GM19099 (cell line): Measurements from ENCODE around the gene P2RY10.

Experiments used
- POLR2A ChIP-seq: IDR thresholded peaks from 3 replicates; pipeline ENCODE4 v1.6.1; 2011; ENCODE audit warnings: low read depth; ENCODE audit not compliant: insufficient read length; ENCODE audit errors: extremely low read depth

P2RY10 gene, protein sequence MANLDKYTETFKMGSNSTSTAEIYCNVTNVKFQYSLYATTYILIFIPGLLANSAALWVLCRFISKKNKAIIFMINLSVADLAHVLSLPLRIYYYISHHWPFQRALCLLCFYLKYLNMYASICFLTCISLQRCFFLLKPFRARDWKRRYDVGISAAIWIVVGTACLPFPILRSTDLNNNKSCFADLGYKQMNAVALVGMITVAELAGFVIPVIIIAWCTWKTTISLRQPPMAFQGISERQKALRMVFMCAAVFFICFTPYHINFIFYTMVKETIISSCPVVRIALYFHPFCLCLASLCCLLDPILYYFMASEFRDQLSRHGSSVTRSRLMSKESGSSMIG

DNA sequence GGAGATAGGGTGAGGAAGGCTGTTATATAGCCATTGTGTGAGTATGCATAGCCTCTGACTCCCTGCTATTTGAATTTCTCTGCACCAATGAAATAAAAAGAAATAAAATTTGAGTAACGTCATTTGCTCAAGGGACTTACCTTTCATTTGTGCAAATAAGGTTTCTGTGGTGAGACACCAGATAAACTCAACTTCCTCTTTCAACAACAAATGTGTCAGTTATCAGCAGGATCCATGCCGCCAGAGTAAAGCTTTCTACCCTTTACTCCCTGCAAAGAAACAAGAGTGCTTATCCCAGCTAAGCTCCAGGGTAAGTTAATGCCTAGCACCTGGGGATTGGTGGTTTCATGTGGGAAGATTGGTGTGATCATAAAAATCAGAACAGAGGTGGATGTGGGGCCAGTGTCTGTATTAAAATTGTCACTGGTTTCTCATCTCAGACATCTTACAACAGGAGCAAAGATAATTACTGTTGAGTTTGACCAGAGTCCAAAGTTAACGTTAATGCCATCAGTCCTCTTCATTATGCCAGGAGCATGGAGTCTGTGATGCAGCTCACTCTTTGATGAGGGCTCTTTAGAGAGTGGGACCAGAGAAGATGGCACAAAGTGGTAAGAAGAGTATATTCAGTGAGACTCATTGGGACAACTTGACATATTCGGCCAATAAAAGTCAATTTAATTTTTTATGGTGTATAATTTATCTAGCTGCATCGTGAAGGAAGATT, at the start of gene P2RY10:
Gene P2RY10 (plus strand): TSS at position 206 of the 727 bp plus-strand sequence. CDS start 15,130 bp downstream, outside the sequence.
- TF ChIP-seq POLR2A: peak; percentile 73

DNA sequence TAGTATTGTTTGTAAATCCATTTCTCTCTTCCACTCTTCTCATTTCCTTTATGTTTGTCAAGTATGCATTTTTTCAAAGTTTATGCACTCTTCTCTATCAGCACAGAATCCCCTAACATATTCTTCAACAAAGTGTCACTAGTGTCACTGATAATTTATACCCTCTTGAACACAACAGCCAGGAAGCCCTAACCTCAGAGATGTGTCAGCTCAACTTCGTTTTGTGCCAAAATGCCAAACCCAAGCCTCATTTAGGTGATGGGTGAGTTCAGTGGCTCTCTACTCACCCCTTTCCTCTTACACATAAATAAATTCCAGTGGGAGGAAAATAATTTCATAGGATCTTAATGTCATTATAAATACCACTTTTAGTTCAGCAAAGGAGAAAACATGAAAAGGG, 22.4 kb upstream of the P2RY10 start:
- TF ChIP-seq POLR2A: no peak

DNA sequence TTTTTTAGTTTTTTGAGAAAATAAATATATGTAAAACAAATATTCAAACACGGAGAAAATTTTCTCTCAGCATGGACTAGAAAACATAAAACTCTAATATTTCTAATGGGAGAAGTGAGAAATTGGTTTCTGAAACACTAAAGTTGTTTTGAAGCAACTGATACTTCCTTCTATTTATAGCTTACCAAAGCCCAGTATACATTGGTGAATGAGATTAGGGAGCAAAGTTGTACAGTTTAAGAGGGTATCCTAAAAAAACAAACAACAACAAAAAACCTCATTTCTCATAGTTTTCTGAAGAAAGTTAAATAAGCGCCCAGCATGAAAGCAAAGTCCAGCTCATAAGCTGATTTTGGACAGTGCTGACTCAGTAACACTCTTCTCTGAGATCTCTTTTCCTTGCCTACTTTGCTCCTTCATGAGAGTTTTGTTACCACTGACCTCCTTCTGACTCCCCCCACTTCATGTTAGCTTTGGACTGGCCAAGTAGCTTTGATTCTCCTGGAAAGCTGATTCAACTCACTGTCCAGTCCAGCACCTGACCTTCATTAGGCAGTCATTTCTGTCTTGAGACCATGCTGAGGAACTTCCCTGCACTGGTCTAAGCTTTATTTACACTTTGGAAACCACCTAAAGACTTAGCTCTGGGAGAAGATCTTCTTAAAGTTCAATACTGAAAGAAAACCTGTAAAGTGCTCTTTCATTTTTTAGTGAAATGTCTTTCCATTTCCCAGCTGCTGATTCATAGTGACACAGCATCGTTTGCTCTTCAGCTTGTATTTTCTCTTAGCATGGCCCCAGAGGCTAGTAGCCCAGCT, 21.8 kb upstream of the P2RY10 start:
- TF ChIP-seq POLR2A: peak; percentile 47

DNA sequence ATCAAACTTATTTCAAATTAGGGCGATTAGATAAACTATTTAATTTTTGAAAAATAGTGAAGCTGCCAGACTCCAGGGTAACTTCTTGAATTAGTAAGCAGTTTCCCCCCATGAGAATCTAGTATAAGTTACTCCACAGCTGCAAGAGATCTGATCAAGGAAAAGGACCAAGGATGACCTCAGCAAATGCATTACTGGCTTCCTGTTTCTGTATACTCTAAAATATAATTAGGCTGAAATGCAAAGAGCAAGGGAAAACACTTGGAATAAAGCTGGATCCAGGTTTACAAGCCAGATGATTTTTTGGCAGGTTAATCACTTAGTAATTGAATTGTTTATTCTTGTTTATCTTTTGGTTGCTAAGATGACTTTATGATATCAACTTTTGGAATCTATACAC, 13.4 kb upstream of the P2RY10 start:
- no peak for TF ChIP-seq POLR2A

DNA sequence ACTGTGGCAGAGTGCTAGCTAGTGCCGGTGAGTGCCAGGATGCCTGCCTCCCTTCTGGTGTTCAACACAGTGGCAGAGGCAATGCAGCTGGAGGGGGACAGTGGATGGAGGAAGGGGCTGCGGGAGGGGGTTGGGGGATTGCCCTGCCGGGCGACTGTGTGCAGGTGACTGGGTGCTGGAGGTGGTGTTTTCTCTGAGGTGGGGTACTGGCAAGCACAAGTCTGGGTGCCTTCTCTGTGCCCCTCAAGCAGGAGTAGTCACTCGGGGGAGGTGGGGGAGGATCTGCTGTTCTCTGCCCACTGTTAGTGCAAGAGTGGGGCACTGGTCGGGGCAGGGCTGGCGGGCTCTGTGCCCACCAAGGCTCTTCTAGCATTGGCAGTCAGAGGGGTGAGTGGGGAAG, 10.3 kb upstream of the P2RY10 start:
- no peak for TF ChIP-seq POLR2A

DNA sequence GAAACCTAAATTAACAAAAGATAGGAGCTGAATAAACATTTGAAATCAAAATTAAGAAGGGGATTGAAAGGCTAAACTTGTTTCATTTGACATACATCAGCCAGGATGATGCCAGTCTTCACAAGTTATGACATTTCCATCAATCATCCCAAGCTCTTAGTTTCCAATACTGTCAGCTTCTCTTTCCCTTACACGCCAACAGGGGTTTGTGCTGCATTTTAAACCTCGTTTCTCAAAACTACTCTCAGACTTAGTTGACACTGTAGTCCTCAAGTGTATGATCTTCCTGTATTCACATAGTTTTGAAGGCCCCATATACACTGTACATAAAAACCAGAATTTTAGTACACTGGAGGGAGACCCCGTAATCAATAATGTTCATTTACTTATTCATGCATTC, 840 bp upstream of the P2RY10 start:
- TF ChIP-seq POLR2A: no peak

DNA sequence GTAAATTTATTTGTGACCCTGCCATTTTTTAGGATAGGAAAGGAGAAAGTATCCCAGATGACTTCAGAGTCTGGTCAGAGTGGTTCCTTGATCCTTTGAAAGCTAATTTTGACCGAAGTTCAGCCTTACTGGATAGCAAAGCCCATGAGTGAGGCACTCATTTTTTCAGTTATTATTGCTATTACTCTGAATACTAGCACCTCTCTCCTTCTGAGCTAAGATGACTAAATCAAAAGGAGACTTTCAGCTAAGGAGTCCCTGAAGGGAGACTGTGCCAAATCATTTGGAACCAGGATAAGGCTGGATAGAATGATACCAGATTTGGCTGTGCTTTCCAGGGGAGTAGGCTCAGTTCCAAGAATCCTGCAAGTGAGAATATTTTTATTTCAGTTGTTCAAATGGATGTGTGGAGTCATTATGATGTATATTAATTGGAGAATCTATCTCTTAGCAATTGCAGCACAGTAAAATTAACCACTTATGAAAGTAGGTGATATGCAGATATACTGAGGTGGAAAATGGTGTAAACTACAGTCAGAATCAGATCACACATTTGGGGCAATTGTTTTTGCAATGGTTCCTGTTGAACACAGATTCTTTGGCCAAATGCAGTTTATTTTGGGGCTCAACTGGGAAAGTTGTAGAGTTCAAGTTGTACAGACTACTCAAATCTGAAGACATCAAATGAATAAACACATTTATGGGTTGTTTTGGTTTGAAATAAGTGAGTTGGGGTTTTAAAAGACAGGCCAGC, 1.2 kb downstream of the P2RY10 start:
- TF ChIP-seq POLR2A: no peak

- no peak for TF ChIP-seq POLR2A
Measured at GRCh38 chrX:78950009-78950835, 5.0 kb downstream of the P2RY10 start.

- no peak for TF ChIP-seq POLR2A
Measured at GRCh38 chrX:78957049-78957767, 12.0 kb downstream of the P2RY10 start.

- TF ChIP-seq POLR2A: no peak
Measured at GRCh38 chrX:78957768-78958130, 12.6 kb downstream of the P2RY10 start.

- TF ChIP-seq POLR2A: no peak
Measured at GRCh38 chrX:78958419-78959116, 13.4 kb downstream of the P2RY10 start.

GRCh38 chrX:78960888-78961287, 15.7 kb downstream of the P2RY10 start:
- TF ChIP-seq POLR2A: no peak

GRCh38 chrX:78964598-78964997, 19.4 kb downstream of the P2RY10 start:
- TF ChIP-seq POLR2A: no peak

GRCh38 chrX:78979789-78980464, 34.7 kb downstream of the P2RY10 start:
- no peak for TF ChIP-seq POLR2A
